ENCODE data around the gene ABHD10. TPM values are rescaled to one million over a fixed set of nuclear protein-coding genes. Genes with fewer than 3 reads are reported as not detected.

The ABHD10 gene
- total RNA-seq: 9.9 and 24.9 TPM in 2 replicates

GRCh38 chr3:111978583-111979433 is at the start of gene ABHD10:
ABHD10 (plus strand) TSS chr3:111979026; CDS start chr3:111979062, 36 bp downstream.

GRCh38 chr3:111998636-111999483 is 20.0 kb downstream of the ABHD10 start, which contains the start of gene TAGLN3:
TAGLN3 (plus strand) TSS chr3:111998922; CDS start chr3:111999423, 501 bp downstream.

GRCh38 chr3:112034436-112034835 is 55.6 kb downstream of the ABHD10 start, which contains the start of gene TMPRSS7:
TMPRSS7 (plus strand) TSS chr3:112034736; CDS start chr3:112034846, 110 bp downstream.

Other genes starting within 250 kb of the ABHD10 start
- 35.1 and 42.6 TPM in 2 replicates for gene PHLDB2, start 119.8 kb upstream of the ABHD10 start, total RNA-seq
- not detected in 2 replicates for gene TAGLN3, start 19.9 kb downstream of the ABHD10 start, total RNA-seq
- gene TMPRSS7, start 55.7 kb downstream of the ABHD10 start, total RNA-seq: not detected in 2 replicates
- gene C3orf52, start 107.4 kb downstream of the ABHD10 start, total RNA-seq: 0.34 and 0.37 TPM in 2 replicates
- not detected in 2 replicates for gene GCSAM, start 154.2 kb downstream of the ABHD10 start, total RNA-seq

Data from cardiac ventricle fibroblast (primary cell).